ENCODE results near the gene HSDL2.

The HSDL2 gene

GRCh38 chr9:112377087-112377486 is 2.8 kb upstream of the HSDL2 start:
- TF ChIP-seq CTCF (IDR thresholded peaks at IDR 0.05; ENCODE audit: low read depth, low read length): no peak
- H3K4me3 ChIP-seq (replicated peaks in 1 of 2; ENCODE audit: low read depth in 2 of 2, low read length in 2 of 2): no peak overlapping the region
- no peak for DNase-seq (ENCODE audit: low read depth in 2 of 2)

GRCh38 chr9:112377684-112378327 is 2.1 kb upstream of the HSDL2 start:
- DNase-seq (ENCODE audit: low read depth in 2 of 2): no peak
- no peak for TF ChIP-seq CTCF (IDR thresholded peaks at IDR 0.05; ENCODE audit: low read depth, low read length)
- H3K4me3 ChIP-seq (replicated peaks in 1 of 2; ENCODE audit: low read depth in 2 of 2, low read length in 2 of 2): no peak overlapping the region

DNA sequence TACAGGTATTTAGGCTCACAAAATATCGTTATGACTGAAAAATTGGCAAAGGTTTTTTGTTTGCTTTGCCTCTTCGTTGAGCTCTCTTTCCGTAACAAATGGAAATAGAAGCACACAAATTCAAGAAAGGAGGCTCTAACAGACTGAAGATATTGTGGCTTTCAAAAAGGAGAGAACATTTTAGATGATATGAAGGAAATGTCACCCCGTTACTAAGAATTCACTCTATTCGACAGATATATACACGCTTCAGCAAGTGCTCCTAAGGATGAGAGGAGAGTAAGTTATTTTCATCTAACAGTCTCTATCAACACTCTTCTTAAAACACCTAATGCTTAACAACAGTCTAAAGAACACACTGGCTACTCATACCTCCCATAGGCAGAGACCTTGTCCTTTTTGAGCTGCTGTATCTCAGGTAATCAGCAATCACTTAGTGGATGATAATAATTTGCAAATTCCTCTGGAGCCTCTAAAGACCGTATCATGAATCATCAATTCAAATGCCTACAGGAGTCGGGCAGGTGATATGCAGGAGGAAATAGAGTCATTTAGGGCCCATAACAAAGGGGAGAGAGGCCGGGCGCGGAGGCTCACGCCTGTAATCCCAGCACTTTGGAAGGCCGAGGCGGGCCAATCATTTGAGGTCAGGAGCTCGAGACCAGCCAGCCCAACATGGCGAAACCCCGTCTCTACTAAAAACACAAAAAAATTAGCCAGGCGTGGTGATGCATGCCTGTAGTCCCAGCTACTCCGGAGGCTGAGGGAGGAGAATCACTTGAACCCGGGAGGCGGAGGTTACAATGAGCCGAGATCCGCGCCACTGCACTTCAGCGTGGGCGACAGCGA is 1.4 kb upstream of the HSDL2 start:
- peak in 1 of 2 donors; percentile 8 for DNase-seq (ENCODE audit: low read depth in 2 of 2)
- no peak for TF ChIP-seq CTCF (IDR thresholded peaks at IDR 0.05; ENCODE audit: low read depth, low read length)
- H3K4me3 ChIP-seq (replicated peaks in 1 of 2; ENCODE audit: low read depth in 2 of 2, low read length in 2 of 2): peak overlapping the region; percentile 75 to 82

DNA sequence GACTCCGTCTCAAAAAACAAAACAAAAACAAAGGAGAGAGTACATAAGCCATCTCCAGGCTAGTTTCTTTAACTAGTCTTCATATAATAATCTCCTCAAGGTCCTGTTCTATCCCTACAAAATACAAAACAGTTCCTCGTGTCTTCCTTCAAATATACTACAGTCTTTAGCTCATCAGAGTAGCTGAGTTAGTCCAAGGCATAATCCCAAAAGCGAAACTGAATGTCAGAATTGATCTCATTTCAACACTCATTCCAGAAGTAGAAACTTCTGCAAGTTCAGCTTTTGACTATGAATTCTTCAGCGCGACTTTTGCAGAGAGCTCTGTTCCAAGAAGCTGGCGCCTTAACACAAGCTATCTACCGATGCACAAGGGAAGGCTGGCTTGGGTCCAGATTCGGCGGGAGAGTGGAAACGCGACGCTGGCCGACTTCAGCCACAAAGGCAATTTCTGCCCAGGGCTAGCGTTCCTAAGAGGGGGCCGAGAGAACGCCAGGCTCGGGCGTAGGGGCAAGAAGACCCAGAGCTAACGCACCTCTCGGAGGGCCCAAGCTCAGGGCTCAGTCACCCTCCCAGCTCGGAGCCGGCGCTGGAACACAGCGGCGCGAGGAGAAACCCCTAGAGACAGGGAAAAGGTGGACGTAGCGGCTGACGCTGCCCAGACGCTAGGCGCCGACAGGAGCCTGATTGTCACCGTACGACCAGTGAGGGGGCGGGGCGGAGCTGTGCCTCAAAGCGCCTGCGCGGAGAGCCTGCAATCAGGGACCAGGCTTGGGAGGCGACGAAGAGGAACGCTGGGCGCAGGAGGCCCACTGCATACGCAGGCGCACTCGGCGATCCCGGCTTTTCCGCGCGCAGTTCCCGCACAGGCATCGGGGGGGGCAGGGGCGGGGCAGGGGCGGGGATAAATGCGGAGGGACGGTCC is 469 bp upstream of the HSDL2 start:
- no peak for TF ChIP-seq CTCF (IDR thresholded peaks at IDR 0.05; ENCODE audit: low read depth, low read length)
- H3K4me3 ChIP-seq (replicated peaks in 1 of 2; ENCODE audit: low read depth in 2 of 2, low read length in 2 of 2): peak overlapping the region; percentile 75 to 86
- peak; percentile 99 for DNase-seq (ENCODE audit: low read depth in 2 of 2)

DNA sequence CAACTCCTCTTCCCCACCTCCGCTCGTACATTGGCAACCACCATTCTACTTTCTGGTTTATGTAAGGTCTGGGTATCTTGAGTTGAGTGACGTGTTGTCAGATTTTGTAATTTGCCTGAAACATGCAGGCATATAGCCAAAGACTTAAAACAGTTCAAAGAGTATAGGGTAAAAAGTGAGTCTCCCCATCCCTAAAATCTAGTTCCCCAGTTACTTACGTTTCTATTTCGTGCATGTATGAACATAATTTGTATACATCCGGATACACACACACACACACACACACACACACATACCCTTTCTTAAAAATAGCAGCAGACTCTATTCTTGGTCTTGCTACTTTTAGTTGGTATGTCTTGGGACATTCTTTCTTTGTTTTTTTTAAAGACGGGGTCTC is 915 bp downstream of the HSDL2 start:
- peak overlapping the region; percentile 75 to 86 for H3K4me3 ChIP-seq (replicated peaks in 1 of 2; ENCODE audit: low read depth in 2 of 2, low read length in 2 of 2)
- TF ChIP-seq CTCF (IDR thresholded peaks at IDR 0.05; ENCODE audit: low read depth, low read length): no peak
- DNase-seq (ENCODE audit: low read depth in 2 of 2): peak; percentile 43 to 47

DNA sequence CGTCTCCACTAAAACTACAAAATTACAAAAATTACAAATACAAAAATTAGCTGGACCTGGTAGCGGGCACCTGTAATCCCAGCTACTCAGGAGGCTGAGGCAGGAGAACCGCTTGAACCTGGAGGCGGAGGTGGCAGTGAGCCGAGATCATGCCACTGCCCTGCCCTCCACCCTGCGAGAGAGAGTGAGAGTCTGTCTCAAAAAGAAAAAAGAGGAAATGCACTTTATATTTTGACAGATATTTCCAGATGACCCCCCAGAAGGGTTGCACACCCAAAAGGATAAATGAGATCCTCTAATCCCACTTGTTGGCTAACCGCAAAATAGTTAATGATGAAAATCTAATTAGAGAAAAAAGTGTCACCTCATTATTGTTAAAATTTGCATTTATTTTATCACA is 2.2 kb downstream of the HSDL2 start:
- no peak for DNase-seq (ENCODE audit: low read depth in 2 of 2)
- H3K4me3 ChIP-seq (replicated peaks in 1 of 2; ENCODE audit: low read depth in 2 of 2, low read length in 2 of 2): no peak overlapping the region
- no peak for TF ChIP-seq CTCF (IDR thresholded peaks at IDR 0.05; ENCODE audit: low read depth, low read length)
